Mucosa of rectum (tissue), 2 donors: ENCODE results near the gene VWDE.
A peak's percentile ranks its signal among the peaks of the same experiment; 100 is the strongest.
"Not testable (repeated sequence)": the region's sequence is repeated elsewhere in the genome, so short reads cannot be mapped to it uniquely, and the experiment has no call there.

ENCODE experiments used
- H3K27ac ChIP-seq, 2 donors: one replicate each; pipeline ENCODE4 v1.7.0; 2013; ENCODE audit warnings: inconsistent platforms in 2 of 2, low read depth in 2 of 2, low read length in 2 of 2
- H3K27me3 ChIP-seq, 2 donors: one replicate each; pipeline ENCODE4 v1.7.0; 2013; ENCODE audit warnings: low read length in 2 of 2; ENCODE audit not compliant: control insufficient read depth in 2 of 2, insufficient read depth in 2 of 2
- H3K36me3 ChIP-seq, 2 donors: one replicate each; pipeline ENCODE4 v1.7.0; 2013; ENCODE audit warnings: low read length in 2 of 2; ENCODE audit not compliant: control insufficient read depth in 2 of 2, insufficient read depth in 2 of 2
- H3K4me1 ChIP-seq, 2 donors: one replicate each; pipeline ENCODE4 v1.7.0; 2013; ENCODE audit warnings: low read length in 2 of 2, mild to moderate bottlenecking in 1 of 2; ENCODE audit not compliant: control insufficient read depth in 2 of 2, insufficient read depth in 2 of 2
- H3K4me3 ChIP-seq, 2 donors: one replicate each; pipeline ENCODE4 v1.7.0; 2013; ENCODE audit warnings: low read length in 2 of 2
- H3K9ac ChIP-seq, 2 donors: one replicate each; pipeline ENCODE4 v1.7.0; 2013; ENCODE audit warnings: low read length in 2 of 2, low read depth in 1 of 2, mild to moderate bottlenecking in 1 of 2
- H3K9me3 ChIP-seq, 2 donors: one replicate each; pipeline ENCODE4 v1.7.0; 2013; ENCODE audit warnings: low read length in 2 of 2; ENCODE audit not compliant: control insufficient read depth in 2 of 2
- donor health status: healthy.
- donor health status: Normal muscosa, but diverticular disease.

VWDE gene

DNA sequence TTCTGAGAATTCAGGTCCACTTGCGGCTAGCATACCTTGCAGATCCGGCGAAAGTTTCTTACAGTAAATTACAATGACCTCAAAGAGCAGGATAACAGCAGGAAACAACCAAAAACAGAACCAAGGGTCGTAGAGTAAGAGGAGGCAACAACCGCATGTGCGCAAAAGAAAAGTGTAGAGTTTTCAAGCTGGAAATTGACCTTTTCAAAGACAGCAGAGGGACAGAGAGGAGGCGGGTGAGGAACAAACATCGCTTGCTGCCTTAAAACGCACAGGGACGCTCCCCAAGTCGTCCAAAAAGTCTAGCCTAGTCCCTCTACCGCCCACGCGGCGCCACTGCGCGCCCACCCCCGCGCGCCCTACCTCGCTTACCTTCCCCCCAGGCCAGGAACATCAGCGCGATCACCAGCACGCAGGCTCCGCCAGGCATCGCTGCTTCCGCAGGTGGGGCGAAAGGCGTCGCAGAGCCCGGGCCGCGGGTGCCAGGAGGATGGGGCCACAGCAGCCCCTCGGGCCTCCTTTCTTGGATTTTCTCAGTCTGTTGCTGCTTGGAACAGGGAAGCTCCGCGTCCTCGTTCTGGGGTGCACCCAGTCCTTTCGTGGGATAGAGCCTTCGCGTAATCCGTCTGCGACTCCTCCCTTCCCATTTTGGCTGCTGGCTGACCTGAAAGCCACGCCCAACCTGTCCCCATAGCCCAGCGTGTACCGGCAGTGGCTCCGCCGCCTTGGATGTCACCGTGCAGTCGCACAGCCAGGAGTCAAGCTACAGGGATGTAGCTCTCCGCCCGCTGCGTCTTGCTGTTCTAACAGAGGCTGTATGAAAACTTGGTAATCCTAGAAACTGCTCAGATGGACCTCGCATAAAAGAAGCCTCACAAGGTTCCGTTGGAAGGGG is at the start of gene VWDE:
Gene VWDE (minus strand): TSS at position 579 of the 895 bp plus-strand sequence. CDS start 149 bp downstream, at position 430.
- Histone ChIP-seq H3K9me3 (no peaks in the 10 kb centered on the region), H3K9ac (peak within 1 kb of the TSS; percentile 29 to 36), H3K4me3 (peak within 1 kb of the TSS; percentile 66 to 80), H3K27ac (no peak within 1 kb of the TSS), H3K27me3 (no peaks in the 10 kb centered on the region), H3K36me3 (no peaks in the 10 kb centered on the region), H3K4me1 (peaks cover 0 to 5% of the 10 kb centered on the region in 2 donors)

DNA sequence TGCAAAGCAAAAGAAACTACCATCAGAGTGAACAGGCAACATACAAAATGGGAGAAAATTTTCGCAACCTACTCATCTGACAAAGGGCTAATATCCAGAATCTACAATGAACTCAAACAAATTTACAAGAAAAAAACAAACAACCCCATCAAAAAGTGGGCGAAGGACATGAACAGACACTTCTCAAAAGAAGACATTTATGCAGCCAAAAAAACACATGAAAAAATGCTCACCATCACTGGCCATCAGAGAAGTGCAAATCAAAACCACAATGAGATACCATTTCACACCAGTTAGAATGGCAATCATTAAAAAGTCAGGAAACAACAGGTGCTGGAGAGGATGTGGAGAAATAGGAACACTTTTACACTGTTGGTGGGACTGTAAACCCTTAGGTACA is 49.5 kb upstream of the VWDE start:
- H3K9ac ChIP-seq, H3K9me3 ChIP-seq, H3K4me3 ChIP-seq, H3K27me3 ChIP-seq, H3K27ac ChIP-seq, H3K36me3 ChIP-seq, H3K4me1 ChIP-seq: not testable (repeated sequence)

DNA sequence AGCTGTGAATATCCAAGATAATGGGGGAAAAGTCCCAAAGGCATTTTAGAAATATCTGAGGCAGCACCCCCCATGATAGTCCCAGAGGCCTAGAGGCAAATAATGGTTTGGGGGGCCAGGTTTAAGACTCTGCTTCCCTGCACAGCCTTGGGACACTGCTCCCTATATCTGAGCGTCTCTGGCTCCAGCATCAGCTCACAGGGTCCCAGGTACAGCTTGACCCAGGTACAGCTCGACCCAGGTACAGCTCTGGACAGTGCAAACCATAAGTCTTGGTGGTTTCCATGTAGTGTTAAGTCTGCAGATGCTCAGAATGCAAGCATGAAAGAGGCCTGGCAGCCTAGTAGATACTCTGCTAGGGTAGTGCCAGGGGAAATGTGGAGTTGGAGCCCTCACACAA is 47.0 kb upstream of the VWDE start:
- H3K27me3 ChIP-seq = no peaks in the 10 kb centered on the region
- no peaks in the 10 kb centered on the region for H3K36me3 ChIP-seq
- H3K4me3 ChIP-seq = no peak overlapping the region
- H3K9ac ChIP-seq = no peak overlapping the region
- no peaks in the 10 kb centered on the region for H3K9me3 ChIP-seq
- H3K4me1 ChIP-seq = no peaks in the 10 kb centered on the region
- H3K27ac ChIP-seq = no peak overlapping the region

DNA sequence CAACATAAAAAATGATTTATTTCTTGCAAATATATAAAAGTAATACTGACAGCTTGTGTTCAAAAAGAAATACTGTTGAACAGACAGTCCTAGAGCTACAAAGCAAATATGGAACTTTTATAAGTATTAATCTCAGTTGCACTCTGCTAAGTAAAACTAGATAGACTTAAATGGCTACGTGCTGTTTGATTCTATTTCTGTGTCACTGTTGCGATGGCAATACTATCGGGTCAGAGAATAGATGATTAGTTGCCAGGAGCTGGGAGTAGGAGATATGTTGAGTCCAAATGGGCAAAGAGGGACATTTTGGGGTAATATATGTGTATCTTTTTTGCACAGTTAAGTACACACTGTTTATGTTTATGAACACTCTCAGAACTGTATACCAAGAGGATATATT is 41.1 kb upstream of the VWDE start:
- no peaks in the 10 kb centered on the region for H3K9me3 ChIP-seq
- H3K4me1 ChIP-seq = no peaks in the 10 kb centered on the region
- H3K27ac ChIP-seq = no peak overlapping the region
- no peak overlapping the region for H3K9ac ChIP-seq
- H3K4me3 ChIP-seq = no peak overlapping the region
- no peaks in the 10 kb centered on the region for H3K27me3 ChIP-seq
- no peaks in the 10 kb centered on the region for H3K36me3 ChIP-seq

DNA sequence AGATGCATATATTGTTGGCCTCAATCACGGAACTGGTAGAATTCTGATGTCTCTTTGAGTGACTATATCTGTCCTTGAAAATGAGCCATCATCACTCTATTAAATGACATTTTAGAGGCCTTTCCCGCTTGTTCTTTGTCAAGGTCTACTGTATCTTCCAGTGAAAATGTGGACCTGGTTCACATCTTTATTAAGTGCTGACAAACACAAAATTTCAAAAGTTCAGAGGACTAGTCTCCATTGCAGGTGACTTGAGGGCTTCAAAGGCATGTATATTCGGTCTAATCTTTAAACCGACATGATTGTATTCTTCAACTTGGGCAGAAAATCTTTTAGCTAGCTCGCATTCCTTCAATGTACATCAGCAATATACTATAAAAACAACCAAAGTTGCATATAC is 36.6 kb upstream of the VWDE start:
- H3K9me3 ChIP-seq = no peaks in the 10 kb centered on the region
- no peak overlapping the region for H3K4me3 ChIP-seq
- H3K27ac ChIP-seq = no peak overlapping the region
- no peaks in the 10 kb centered on the region for H3K27me3 ChIP-seq
- no peaks in the 10 kb centered on the region for H3K36me3 ChIP-seq
- H3K4me1 ChIP-seq = no peaks in the 10 kb centered on the region
- no peak overlapping the region for H3K9ac ChIP-seq

DNA sequence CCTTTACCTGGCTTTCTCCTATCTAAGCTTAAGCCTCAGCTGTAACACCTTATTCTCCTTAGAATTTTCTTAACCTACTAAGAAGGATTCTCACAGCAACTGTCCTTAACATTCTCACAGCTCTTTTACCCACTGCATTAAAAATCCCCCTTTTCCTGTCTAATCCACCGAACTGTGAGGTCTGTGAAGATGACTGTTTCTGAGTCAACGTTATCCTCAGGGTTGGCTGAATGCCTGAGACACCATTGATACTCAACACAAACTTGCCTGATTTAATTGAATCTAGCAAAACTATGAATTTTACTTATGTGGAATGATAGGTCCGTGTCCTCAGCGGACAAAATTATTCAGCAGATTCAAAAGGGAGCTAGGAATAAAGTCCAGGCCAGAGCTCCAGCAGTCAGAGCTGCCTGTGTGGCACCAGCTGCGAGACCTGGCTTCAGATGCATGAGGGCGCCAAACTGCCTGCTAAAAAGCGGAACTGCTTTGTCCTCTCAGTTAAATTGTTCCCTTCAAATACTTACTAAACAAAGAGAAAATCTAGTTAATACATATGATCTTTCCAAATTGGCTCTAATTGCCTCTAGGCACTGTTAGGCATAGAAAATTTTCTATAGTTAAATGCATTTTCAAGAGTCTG is 33.4 kb upstream of the VWDE start:
- no peak overlapping the region for H3K27ac ChIP-seq
- H3K27me3 ChIP-seq = no peaks in the 10 kb centered on the region
- H3K4me3 ChIP-seq = no peak overlapping the region
- no peaks in the 10 kb centered on the region for H3K9me3 ChIP-seq
- no peaks in the 10 kb centered on the region for H3K36me3 ChIP-seq
- H3K9ac ChIP-seq = no peak overlapping the region
- no peaks in the 10 kb centered on the region for H3K4me1 ChIP-seq

DNA sequence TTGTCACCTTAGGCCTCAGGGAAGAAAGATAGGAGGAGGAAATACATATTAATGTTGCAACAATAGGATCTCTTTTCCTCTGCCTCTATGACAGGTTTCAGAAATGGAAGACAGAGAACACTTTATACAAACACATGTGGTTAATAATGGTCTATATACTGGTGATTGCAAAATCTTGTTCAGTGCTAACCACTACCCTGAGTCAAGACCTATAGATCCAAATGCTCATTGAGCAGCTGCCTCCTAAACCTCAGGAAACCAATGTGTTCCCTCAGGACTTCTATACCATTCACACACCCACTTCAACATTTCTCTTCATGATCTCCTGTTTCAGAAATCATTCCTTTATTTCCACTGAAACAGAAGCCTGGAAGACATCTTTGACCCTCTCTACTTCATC is 32.5 kb upstream of the VWDE start:
- H3K4me1 ChIP-seq = no peaks in the 10 kb centered on the region

DNA sequence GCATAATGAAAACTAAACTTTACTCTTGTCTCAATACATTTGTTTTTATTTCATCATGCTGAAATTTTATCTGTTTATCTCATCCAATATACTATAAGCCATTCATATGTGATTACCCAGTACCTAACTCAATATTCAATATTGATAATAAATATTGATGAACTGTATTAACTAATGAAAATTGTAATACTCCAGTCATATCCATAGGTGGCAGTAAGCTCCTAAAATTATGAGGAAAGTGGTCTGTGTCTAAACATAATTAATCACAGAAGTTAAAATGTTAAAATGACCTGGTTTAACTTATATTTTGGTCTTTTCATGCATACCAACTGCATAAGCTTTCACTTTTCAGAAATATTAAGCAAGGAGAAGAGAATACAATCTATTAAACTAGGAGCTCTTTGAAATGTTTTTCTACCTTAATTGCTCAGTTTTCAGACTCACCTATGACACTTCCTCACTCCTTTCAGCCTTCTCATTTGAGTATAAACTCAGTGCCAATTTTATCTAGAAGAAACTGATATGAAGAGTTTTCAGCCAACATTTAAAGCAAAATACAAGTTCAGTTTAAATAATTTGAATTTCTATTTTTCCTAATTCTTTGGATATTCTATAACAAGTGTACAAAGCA is 30.5 kb upstream of the VWDE start:
- H3K36me3 ChIP-seq = no peaks in the 10 kb centered on the region
- H3K4me1 ChIP-seq = no peaks in the 10 kb centered on the region

More for the DNA sequence above, 32.5 kb upstream of the VWDE start:
- H3K4me3 ChIP-seq = no peak overlapping the region
- H3K27me3 ChIP-seq = no peaks in the 10 kb centered on the region
- no peaks in the 10 kb centered on the region for H3K36me3 ChIP-seq
- no peak overlapping the region for H3K9ac ChIP-seq
- H3K9me3 ChIP-seq = no peaks in the 10 kb centered on the region
- H3K27ac ChIP-seq = no peak overlapping the region

DNA sequence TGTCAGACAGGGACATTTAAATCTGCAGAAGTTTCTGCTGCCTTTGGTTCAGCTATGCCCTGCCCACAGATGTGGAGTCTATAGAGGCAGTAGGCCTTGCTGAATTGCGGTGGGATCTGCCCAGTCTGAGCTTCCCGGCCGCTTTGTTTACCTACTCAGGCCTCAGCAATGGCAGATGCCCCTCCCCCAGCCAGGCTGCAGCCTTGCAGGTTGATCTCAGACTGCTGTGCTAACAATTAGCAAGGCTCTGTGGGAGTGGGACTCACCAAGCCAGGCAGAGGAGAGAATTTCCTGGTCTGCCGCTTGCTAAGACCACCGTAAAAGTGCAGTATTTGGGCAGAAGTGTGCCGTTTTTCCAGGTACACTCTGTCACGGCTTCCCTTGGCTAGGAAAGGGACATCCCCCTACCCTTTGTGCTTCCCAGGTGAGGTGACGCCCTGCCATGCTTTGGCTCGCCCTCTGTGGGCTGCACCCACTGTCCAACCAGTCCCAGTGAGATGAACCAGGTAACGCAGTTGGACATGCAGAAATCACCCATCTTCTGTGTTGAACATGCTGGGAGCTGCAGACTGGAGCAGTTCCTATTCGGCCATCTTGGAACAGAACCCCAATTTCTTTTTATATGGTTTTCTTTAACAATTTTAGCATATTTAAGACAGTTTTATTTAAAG is 28.4 kb upstream of the VWDE start:
- no peaks in the 10 kb centered on the region for H3K27me3 ChIP-seq
- no peak overlapping the region for H3K4me3 ChIP-seq
- H3K4me1 ChIP-seq = no peaks in the 10 kb centered on the region
- H3K36me3 ChIP-seq = no peaks in the 10 kb centered on the region
- no peaks in the 10 kb centered on the region for H3K9me3 ChIP-seq
- H3K9ac ChIP-seq = no peak overlapping the region
- H3K27ac ChIP-seq = no peak overlapping the region

More for the DNA sequence above, 30.5 kb upstream of the VWDE start:
- H3K4me3 ChIP-seq = no peak overlapping the region
- H3K27me3 ChIP-seq = no peaks in the 10 kb centered on the region
- H3K9ac ChIP-seq = no peak overlapping the region
- H3K27ac ChIP-seq = no peak overlapping the region
- H3K9me3 ChIP-seq = no peaks in the 10 kb centered on the region

DNA sequence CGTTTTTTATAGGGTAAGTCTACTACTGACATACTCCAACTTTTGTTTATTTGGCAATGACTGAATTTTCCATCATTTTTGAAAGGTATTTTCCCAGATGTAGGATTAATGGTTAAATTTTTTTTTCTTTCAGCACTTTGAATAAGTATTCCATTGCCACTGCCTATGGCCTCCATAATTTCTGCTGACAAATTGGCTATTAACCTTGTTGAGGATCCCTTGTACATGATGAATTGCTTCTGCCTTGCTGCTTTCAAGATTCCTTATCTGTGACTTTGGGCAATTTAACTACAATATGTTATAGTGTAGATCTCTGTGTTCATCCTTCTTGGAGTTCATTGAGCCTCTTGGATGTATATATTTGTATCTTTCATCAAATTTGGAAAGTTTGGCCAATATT is 21.6 kb upstream of the VWDE start:
- Histone ChIP-seq H3K4me3 (no peak overlapping the region), H3K27me3 (no peaks in the 10 kb centered on the region), H3K9ac (no peak overlapping the region), H3K9me3 (no peaks in the 10 kb centered on the region), H3K4me1 (no peaks in the 10 kb centered on the region), H3K27ac (no peak overlapping the region), H3K36me3 (no peaks in the 10 kb centered on the region)
